ENCODE data around the gene ZNF385C.

DNA sequence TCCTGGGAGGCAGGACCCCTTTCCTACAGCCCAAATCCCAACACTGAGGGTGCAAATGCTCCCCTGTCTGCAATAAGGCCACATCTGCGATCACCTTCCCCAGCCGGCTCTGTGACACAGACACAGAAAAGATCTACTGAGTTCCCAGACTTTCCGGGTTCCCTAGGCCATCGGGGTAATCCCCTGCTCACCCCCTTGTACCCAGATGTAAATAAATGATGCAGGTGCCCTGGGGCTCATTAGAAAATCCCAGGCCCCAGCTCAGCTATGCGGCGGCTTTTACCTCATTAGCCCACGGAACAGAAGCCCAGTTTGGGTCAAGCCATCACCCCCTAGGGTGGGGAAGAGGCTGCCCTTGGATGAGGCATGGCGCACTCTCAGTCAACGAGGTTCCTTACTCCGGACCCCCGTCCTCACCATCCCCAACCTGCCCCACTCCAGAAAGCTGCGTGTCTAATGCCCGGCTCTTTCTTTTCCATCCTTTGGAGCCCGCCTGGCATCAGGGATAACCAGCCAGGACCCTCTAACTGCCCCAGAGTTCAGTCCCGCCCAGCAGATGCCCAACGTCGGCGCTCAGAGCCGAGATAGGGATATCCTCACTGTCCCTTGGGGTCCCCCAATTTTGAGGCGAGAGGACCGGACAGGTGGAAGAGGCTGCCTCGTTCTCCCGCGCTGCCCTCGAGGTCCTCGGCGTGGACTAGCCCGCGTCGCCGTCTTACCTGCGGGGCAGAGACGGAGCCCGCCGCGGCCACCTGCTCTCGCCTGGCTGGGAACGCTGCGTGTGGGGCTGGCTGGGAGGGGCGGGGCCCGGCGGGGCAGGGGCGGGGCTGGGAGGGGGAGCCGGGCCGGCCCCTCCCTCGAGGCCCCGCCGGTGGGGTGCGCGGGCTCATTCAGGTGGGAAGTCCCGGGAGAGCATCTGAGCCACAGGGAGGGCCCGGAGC, at the start of gene ZNF385C:
- TF ChIP-seq, protein P1, sequence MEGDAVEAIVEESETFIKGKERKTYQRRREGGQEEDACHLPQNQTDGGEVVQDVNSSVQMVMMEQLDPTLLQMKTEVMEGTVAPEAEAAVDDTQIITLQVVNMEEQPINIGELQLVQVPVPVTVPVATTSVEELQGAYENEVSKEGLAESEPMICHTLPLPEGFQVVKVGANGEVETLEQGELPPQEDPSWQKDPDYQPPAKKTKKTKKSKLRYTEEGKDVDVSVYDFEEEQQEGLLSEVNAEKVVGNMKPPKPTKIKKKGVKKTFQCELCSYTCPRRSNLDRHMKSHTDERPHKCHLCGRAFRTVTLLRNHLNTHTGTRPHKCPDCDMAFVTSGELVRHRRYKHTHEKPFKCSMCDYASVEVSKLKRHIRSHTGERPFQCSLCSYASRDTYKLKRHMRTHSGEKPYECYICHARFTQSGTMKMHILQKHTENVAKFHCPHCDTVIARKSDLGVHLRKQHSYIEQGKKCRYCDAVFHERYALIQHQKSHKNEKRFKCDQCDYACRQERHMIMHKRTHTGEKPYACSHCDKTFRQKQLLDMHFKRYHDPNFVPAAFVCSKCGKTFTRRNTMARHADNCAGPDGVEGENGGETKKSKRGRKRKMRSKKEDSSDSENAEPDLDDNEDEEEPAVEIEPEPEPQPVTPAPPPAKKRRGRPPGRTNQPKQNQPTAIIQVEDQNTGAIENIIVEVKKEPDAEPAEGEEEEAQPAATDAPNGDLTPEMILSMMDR (IDR thresholded peaks at IDR 0.05), result no peak
- no peak for TF ChIP-seq POLR2A (IDR thresholded peaks at IDR 0.05)
